ENCODE results near the gene TTYH3. TPM values are rescaled to one million over a fixed set of nuclear protein-coding genes. Genes with fewer than 3 reads are reported as not detected.

TTYH3 gene
- total and polyA plus RNA-seq, 2 of the 13 experiments (the other 11 are each of a cell fraction or from before 2014, with no cell fraction given): 26.3 to 50.0 TPM

- TF ChIP-seq TRIM24 (CRISPR knock-in tag; IDR thresholded peaks at IDR 0.05) (no peak), ESRRA (CRISPR knock-in tag; IDR thresholded peaks at IDR 0.05; ENCODE audit: low read depth) (no peak), HES4 (CRISPR knock-in tag; IDR thresholded peaks at IDR 0.05; ENCODE audit: borderline replicate concordance) (no peak), SCMH1 (CRISPR knock-in tag; IDR thresholded peaks at IDR 0.05; ENCODE audit: borderline replicate concordance) (no peak), FOXO1 (CRISPR knock-in tag; IDR thresholded peaks at IDR 0.05) (no peak; the same call in 1 of the 2 replicates), IKZF4 (CRISPR knock-in tag; IDR thresholded peaks at IDR 0.05; ENCODE audit: borderline replicate concordance, low read depth, not compliant biosample characterization) (no peak), SETDB1 (CRISPR knock-in tag; IDR thresholded peaks at IDR 0.05; ENCODE audit: borderline replicate concordance) (no peak), SOX5 (CRISPR knock-in tag; IDR thresholded peaks at IDR 0.05; ENCODE audit: borderline replicate concordance) (peak; percentile 46; the same call in 1 of the 2 replicates), CAMTA2 (CRISPR knock-in tag; IDR thresholded peaks at IDR 0.05; ENCODE audit: borderline replicate concordance) (no peak), ZBTB43 (CRISPR knock-in tag; conservative IDR thresholded peaks at IDR 0.05) (no peak), ZNF205 (CRISPR knock-in tag; IDR thresholded peaks at IDR 0.05) (no peak), DPF2 (CRISPR knock-in tag; IDR thresholded peaks at IDR 0.05; ENCODE audit: borderline replicate concordance, low read depth) (peak; percentile 46; the same call in 1 of the 2 replicates), ZNF891 (CRISPR knock-in tag; IDR thresholded peaks at IDR 0.05) (no peak), ZNF580 (CRISPR knock-in tag; IDR thresholded peaks at IDR 0.05; ENCODE audit: borderline replicate concordance, low read depth) (peak; percentile 52; the same call in 1 of the 2 replicates), KLF15 (CRISPR knock-in tag; IDR thresholded peaks at IDR 0.05; ENCODE audit: borderline replicate concordance) (no peak), ARID5B (CRISPR knock-in tag; IDR thresholded peaks at IDR 0.05) (peak; percentile 75; the same call in 1 of the 2 replicates), XBP1 (CRISPR knock-in tag; IDR thresholded peaks at IDR 0.05) (no peak), SALL1 (CRISPR knock-in tag; IDR thresholded peaks at IDR 0.05) (0 out of 2 replicates have a peak, but pooled peaks have one; percentile 27), AGO2 (optimal IDR thresholded peaks at IDR 0.05; ENCODE audit: low read depth, low read length) (peak; percentile 66)
- TF ChIP-seq, protein P1, sequence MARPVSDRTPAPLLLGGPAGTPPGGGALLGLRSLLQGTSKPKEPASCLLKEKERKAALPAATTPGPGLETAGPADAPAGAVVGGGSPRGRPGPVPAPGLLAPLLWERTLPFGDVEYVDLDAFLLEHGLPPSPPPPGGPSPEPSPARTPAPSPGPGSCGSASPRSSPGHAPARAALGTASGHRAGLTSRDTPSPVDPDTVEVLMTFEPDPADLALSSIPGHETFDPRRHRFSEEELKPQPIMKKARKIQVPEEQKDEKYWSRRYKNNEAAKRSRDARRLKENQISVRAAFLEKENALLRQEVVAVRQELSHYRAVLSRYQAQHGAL (CRISPR knock-in tag; IDR thresholded peaks at IDR 0.05; ENCODE audit: not compliant biosample characterization): no peak
Measured at GRCh38 chr7:2641406-2642393, 9.9 kb downstream of the TTYH3 start (continued).

Data from HepG2 (cell line).